ENCODE measurements around the gene AHI1.

GRCh38 chr6:135410856-135411255 is 86.7 kb downstream of the AHI1 start:
- TF ChIP-seq EZH2 (optimal IDR thresholded peaks at IDR 0.05; ENCODE audit: low read depth, low read length) = no peak
- TF ChIP-seq, protein P1, sequence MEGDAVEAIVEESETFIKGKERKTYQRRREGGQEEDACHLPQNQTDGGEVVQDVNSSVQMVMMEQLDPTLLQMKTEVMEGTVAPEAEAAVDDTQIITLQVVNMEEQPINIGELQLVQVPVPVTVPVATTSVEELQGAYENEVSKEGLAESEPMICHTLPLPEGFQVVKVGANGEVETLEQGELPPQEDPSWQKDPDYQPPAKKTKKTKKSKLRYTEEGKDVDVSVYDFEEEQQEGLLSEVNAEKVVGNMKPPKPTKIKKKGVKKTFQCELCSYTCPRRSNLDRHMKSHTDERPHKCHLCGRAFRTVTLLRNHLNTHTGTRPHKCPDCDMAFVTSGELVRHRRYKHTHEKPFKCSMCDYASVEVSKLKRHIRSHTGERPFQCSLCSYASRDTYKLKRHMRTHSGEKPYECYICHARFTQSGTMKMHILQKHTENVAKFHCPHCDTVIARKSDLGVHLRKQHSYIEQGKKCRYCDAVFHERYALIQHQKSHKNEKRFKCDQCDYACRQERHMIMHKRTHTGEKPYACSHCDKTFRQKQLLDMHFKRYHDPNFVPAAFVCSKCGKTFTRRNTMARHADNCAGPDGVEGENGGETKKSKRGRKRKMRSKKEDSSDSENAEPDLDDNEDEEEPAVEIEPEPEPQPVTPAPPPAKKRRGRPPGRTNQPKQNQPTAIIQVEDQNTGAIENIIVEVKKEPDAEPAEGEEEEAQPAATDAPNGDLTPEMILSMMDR (IDR thresholded peaks at IDR 0.05; ENCODE audit: low read length) = no peak
